GM18526 (cell line): ENCODE data around the gene ACOX3.

Experiments used
- POLR2A ChIP-seq: IDR thresholded peaks from 3 replicates; pipeline ENCODE4 v1.6.1; 2011; ENCODE audit not compliant: insufficient read length; ENCODE audit errors: extremely low read depth

Gene ACOX3

GRCh38 chr4:8365951-8366350 lies 74.6 kb downstream of the ACOX3 start:
- no peak for TF ChIP-seq POLR2A

- no peak for TF ChIP-seq POLR2A
These were observed 75.2 kb downstream of the ACOX3 start for GRCh38 chr4:8365353-8365752.

GRCh38 chr4:8364848-8365350 lies 75.6 kb downstream of the ACOX3 start:
- TF ChIP-seq POLR2A, result no peak

- no peak for TF ChIP-seq POLR2A
These were observed 76.4 kb downstream of the ACOX3 start for GRCh38 chr4:8364141-8364540.

GRCh38 chr4:8362483-8362882 lies 78.0 kb downstream of the ACOX3 start:
- TF ChIP-seq POLR2A, result no peak

GRCh38 chr4:8359193-8359592 lies 81.3 kb downstream of the ACOX3 start:
- TF ChIP-seq POLR2A, result no peak

GRCh38 chr4:8356856-8357255 lies 83.7 kb downstream of the ACOX3 start:
- no peak for TF ChIP-seq POLR2A

- no peak for TF ChIP-seq POLR2A
These were observed 84.5 kb downstream of the ACOX3 start for GRCh38 chr4:8355864-8356565.

GRCh38 chr4:8355306-8355705 lies 85.2 kb downstream of the ACOX3 start:
- no peak for TF ChIP-seq POLR2A

GRCh38 chr4:8353912-8354453 lies 86.5 kb downstream of the ACOX3 start:
- TF ChIP-seq POLR2A, result no peak

GRCh38 chr4:8353158-8353669 lies 87.3 kb downstream of the ACOX3 start:
- no peak for TF ChIP-seq POLR2A

- TF ChIP-seq POLR2A, result no peak
These were observed 88.0 kb downstream of the ACOX3 start for GRCh38 chr4:8352368-8353157.

- TF ChIP-seq POLR2A, result no peak
These were observed 88.6 kb downstream of the ACOX3 start for GRCh38 chr4:8351931-8352367.

GRCh38 chr4:8350841-8351461 lies 89.6 kb downstream of the ACOX3 start:
- TF ChIP-seq POLR2A, result no peak

GRCh38 chr4:8350352-8350751 lies 90.2 kb downstream of the ACOX3 start:
- no peak for TF ChIP-seq POLR2A

GRCh38 chr4:8349664-8350236 lies 90.8 kb downstream of the ACOX3 start:
- TF ChIP-seq POLR2A, result no peak

GRCh38 chr4:8348071-8348470 lies 92.5 kb downstream of the ACOX3 start:
- TF ChIP-seq POLR2A, result no peak
